GM12878 (cell line): ENCODE results near the gene GRIA4.

Experiments
- CHD2 ChIP-seq: IDR thresholded peaks from 2 replicates; pipeline ENCODE4 v1.6.1; 2011; ENCODE audit warnings: low read depth, low read length, improper control_type of control experiment, borderline replicate concordance
- CTCF ChIP-seq, 3 experiments: IDR thresholded peaks in 2 of 3; conservative IDR thresholded peaks in 1 of 3; 2 replicates each; pipeline ENCODE4 v1.5.1; 2011; ENCODE audit warnings: low read depth in 3 of 3, low read length in 3 of 3, mild to moderate bottlenecking in 3 of 3, control low read depth in 2 of 3, moderate library complexity in 2 of 3, inconsistent platforms in 1 of 3, mixed read lengths in 1 of 3; ENCODE audit not compliant: control insufficient read depth in 2 of 3, insufficient read depth in 1 of 3; ENCODE audit errors: extremely low read depth in 1 of 3
- MAX ChIP-seq: IDR thresholded peaks from 2 replicates; pipeline ENCODE4 v1.6.1; 2012; ENCODE audit warnings: low read depth, low read length, improper control_type of control experiment
- POLR2A ChIP-seq: IDR thresholded peaks from 2 replicates; pipeline ENCODE4 v1.6.1; 2011; ENCODE audit warnings: low read depth, mild to moderate bottlenecking, low read length
- REST ChIP-seq: IDR thresholded peaks from 2 replicates; pipeline ENCODE4 v1.6.1; 2012; ENCODE audit warnings: mild to moderate bottlenecking, low read depth, low read length
- TAF1 ChIP-seq: IDR thresholded peaks from 2 replicates; pipeline ENCODE4 v1.6.1; 2011; ENCODE audit warnings: mild to moderate bottlenecking, low read depth, low read length, borderline replicate concordance
- ZNF24 ChIP-seq: fragments of 450-650 bp; IDR thresholded peaks from 2 replicates; pipeline ENCODE4 v1.6.1; 2017; ENCODE audit warnings: antibody characterized with exemption, mild to moderate bottlenecking

- TF ChIP-seq CHD2 (no peak), TAF1 (no peak), CTCF (IDR thresholded peaks at IDR 0.05 in 2 of 3, conservative IDR thresholded peaks at IDR 0.05 in 1 of 3; ENCODE audit: control insufficient read depth in 2 of 3, extremely low read depth in 1 of 3, insufficient read depth in 1 of 3, low read depth in 3 of 3, low read length in 3 of 3) (no peak), REST (no peak), MAX (no peak), POLR2A (no peak), ZNF24 (no peak)
These were observed 404.7 kb downstream of the GRIA4 start for GRCh38 chr11:106014620-106015019.
